Pulmonary artery endothelial cell (primary cell): ENCODE data around the gene ACTR5. TPM values are rescaled to one million over a fixed set of nuclear protein-coding genes. Genes with fewer than 3 reads are reported as not detected.
"Not testable (repeated sequence)": the region's sequence is repeated elsewhere in the genome, so short reads cannot be mapped to it uniquely, and the experiment has no call there.

Source experiments
- DNase-seq: peaks from one replicate; pipeline ENCODE4 v3.0.0-alpha.2; 2011; ENCODE audit warnings: low read depth, low spot score
- total RNA-seq: library from RNA; depleted of rRNA; stranded (reverse); fragments of >200 nt; gene quantifications from 2 replicates; pipeline ENCODE4 v1.2.3, GENCODE V29; 2014

The ACTR5 gene
- total RNA-seq, 1 donor from 2014 or later: 11.5 TPM

GRCh38 chr20:38764567-38765318, 16.5 kb downstream of the ACTR5 start:
- DNase-seq: peak; percentile 49

GRCh38 chr20:38766071-38766470, 17.8 kb downstream of the ACTR5 start:
- DNase-seq: no peak

- DNase-seq: no peak
Measured at GRCh38 chr20:38769376-38770295, 21.4 kb downstream of the ACTR5 start.

- DNase-seq: no peak
Measured at GRCh38 chr20:38770546-38770945, 22.3 kb downstream of the ACTR5 start.

- no peak for DNase-seq
Measured at GRCh38 chr20:38770970-38771369, 22.7 kb downstream of the ACTR5 start.

- DNase-seq: no peak
Measured at GRCh38 chr20:38771621-38772020, 23.4 kb downstream of the ACTR5 start.

GRCh38 chr20:38774167-38774566, 25.9 kb downstream of the ACTR5 start:
- DNase-seq: no peak

GRCh38 chr20:38776363-38776762, 28.1 kb downstream of the ACTR5 start:
- no peak for DNase-seq

- DNase-seq: no peak
Measured at GRCh38 chr20:38779247-38780097, 31.2 kb downstream of the ACTR5 start.

GRCh38 chr20:38782275-38782674, 34.0 kb downstream of the ACTR5 start:
- DNase-seq: no peak

GRCh38 chr20:38787870-38788269, 39.6 kb downstream of the ACTR5 start:
- DNase-seq: no peak

- DNase-seq: no peak
Measured at GRCh38 chr20:38789503-38790199, 41.4 kb downstream of the ACTR5 start.

GRCh38 chr20:38790200-38791053, 42.2 kb downstream of the ACTR5 start:
- DNase-seq: no peak

- no peak for DNase-seq
Measured at GRCh38 chr20:38791291-38791690, 43.0 kb downstream of the ACTR5 start.

- no peak for DNase-seq
Measured at GRCh38 chr20:38791940-38792339, 43.7 kb downstream of the ACTR5 start.

GRCh38 chr20:38794057-38794456, 45.8 kb downstream of the ACTR5 start:
- not testable (repeated sequence) for DNase-seq

GRCh38 chr20:38798266-38798665, 50.0 kb downstream of the ACTR5 start:
- DNase-seq: no peak

GRCh38 chr20:38799203-38799602, 50.9 kb downstream of the ACTR5 start:
- DNase-seq: peak; percentile 81

- DNase-seq: no peak
Measured at GRCh38 chr20:38800882-38801281, 52.6 kb downstream of the ACTR5 start.

- no peak for DNase-seq
Measured at GRCh38 chr20:38804221-38804620, 56.0 kb downstream of the ACTR5 start.
